Daoy (cell line): Measurements from ENCODE around the gene FAM200A. TPM values are rescaled to one million over a fixed set of nuclear protein-coding genes. Genes with fewer than 3 reads are reported as not detected.
"Not testable (repeated sequence)": the region's sequence is repeated elsewhere in the genome, so short reads cannot be mapped to it uniquely, and the experiment has no call there.

ENCODE experiments used
- DNase-seq: peaks from one replicate; pipeline ENCODE4 v3.0.0-alpha.2; 2015; ENCODE audit warnings: low read depth
- total RNA-seq: library from RNA; depleted of rRNA; stranded (reverse); fragments of >200 nt; shearing (Covaris generic); gene quantifications from 2 replicates; pipeline ENCODE4 v1.2.3, GENCODE V29; 2014; rRNA removed

The FAM200A gene
- total RNA-seq, 1 experiment from 2014 or later = 18.7 TPM

DNA sequence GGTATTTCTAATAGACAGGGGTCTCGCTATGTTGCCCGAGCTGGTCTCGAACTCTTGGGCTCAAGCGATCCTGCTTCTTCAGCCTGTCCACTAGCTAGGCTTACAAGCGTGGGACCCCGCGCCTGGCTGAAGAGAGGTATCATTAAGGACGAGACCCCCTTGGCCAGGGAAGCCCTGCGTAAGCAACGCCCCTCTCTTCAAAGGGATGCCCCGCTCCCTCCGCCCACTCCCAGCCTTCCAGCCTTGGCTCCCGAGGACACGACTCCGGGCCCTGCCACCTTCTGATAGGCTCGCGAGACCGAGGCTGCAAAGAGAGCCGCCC, 47.7 kb downstream of the FAM200A start:
- peak; percentile 100 for DNase-seq

DNA sequence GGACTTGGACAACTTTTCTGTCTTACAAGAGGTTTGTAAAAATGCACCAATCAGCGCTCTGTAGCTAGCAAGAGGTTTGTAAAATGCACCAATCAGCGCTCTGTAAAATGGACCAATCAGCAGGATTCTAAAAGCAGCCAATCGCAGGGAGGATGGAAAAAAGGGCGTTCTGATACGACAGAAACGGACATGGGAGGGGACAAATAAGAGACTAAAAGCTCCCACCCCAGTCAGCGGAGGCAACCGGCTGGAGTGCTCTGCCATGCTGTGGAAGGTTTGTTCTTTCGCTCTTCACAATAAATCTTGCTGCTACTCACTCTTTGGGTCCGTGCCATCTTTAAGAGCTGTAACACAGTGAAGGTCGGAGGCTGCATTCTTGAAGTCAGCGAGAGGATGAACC, 50.7 kb downstream of the FAM200A start:
- not testable (repeated sequence) for DNase-seq

- no peak for DNase-seq
These were observed 51.3 kb downstream of the FAM200A start for GRCh38 chr7:99500637-99501009.

GRCh38 chr7:99499721-99500636, 51.9 kb downstream of the FAM200A start, which contains the start of gene ZNF394:
Gene ZNF394 (minus strand): TSS chr7:99500281. CDS start chr7:99500093, 188 bp downstream.
- DNase-seq = peak; percentile 98

DNA sequence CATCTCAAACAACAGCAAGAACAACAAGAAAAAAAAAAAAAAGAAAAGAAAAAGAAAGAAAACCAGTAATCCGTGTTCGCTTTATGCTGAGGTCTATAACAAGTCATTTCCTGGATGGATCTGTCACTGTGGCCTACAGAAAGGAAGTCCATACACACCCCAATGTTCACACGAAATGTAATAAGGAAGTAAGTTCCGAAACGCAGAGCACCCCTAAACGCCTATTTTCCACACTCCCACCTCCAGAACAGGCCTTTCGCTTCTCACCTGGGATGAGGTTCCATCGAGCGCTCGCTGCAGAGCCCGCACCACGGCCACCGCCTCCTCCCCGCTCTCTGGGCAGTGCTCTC, 52.6 kb downstream of the FAM200A start:
- DNase-seq = peak; percentile 19

- DNase-seq = no peak
These were observed 53.4 kb downstream of the FAM200A start for GRCh38 chr7:99498546-99498944.

GRCh38 chr7:99497766-99498545, 54.0 kb downstream of the FAM200A start:
- DNase-seq = no peak

Other genes starting within 250 kb of the FAM200A start
- 291 and 326 TPM in 2 replicates for gene ARPC1A, start 226.2 kb downstream of the FAM200A start, total RNA-seq
- 377 and 446 TPM in 2 replicates for gene ARPC1B, start 177.4 kb downstream of the FAM200A start, total RNA-seq
- 263 and 279 TPM in 2 replicates for gene PDAP1, start 143.5 kb downstream of the FAM200A start, total RNA-seq
- 374 and 510 TPM in 2 replicates for gene BUD31, start 143.1 kb downstream of the FAM200A start, total RNA-seq
- 9.7 and 11.9 TPM in 2 replicates for gene PTCD1, start 113.3 kb downstream of the FAM200A start, total RNA-seq
- gene CPSF4, start 113.2 kb downstream of the FAM200A start, total RNA-seq = 51.9 and 60.1 TPM in 2 replicates
- 686 and 1,432 TPM in 2 replicates for gene ATP5MF, start 85.9 kb downstream of the FAM200A start, total RNA-seq
- 15.6 and 17.8 TPM in 2 replicates for gene ZNF789, start 79.2 kb downstream of the FAM200A start, total RNA-seq
- gene ZNF394, start 51.8 kb downstream of the FAM200A start, total RNA-seq = 33.4 and 37.5 TPM in 2 replicates
- 20.5 and 27.7 TPM in 2 replicates for gene ZKSCAN5, start 47.5 kb downstream of the FAM200A start, total RNA-seq
- gene ZNF655, start 6.5 kb upstream of the FAM200A start, total RNA-seq = 89.1 and 116 TPM in 2 replicates
- 0.69 TPM in 1 of 2 replicates, not detected in the other for gene TMEM225B, start 46.2 kb upstream of the FAM200A start, total RNA-seq
- gene ZSCAN25, start 64.8 kb upstream of the FAM200A start, total RNA-seq = 19.6 and 20.5 TPM in 2 replicates
- gene CYP3A5, start 127.9 kb upstream of the FAM200A start, total RNA-seq = 0.12 and 0.57 TPM in 2 replicates
- gene CYP3A7, start 183.1 kb upstream of the FAM200A start, total RNA-seq = not detected in 2 replicates
- 0.09 and 0.11 TPM in 2 replicates for gene CYP3A4, start 232.1 kb upstream of the FAM200A start, total RNA-seq